Measurements from ENCODE around the gene DPF3. TPM values are rescaled to one million over a fixed set of nuclear protein-coding genes. Genes with fewer than 3 reads are reported as not detected.

Gene DPF3
- total RNA-seq, 2 experiments from 2014 or later, result 14.9 to 15.4 TPM

GRCh38 chr14:72742118-72742837 is 151.6 kb downstream of the DPF3 start:
- Mint-ChIP-seq H3K36me3 (ENCODE audit: low read depth) (no peaks in the 10 kb centered on the region), H3K27me3 (no peaks in the 10 kb centered on the region), H3K4me1 (no peaks in the 10 kb centered on the region), H3K9me3 (no peaks in the 10 kb centered on the region), H3K4me3 (no peak overlapping the region), H3K27ac (no peak overlapping the region)
- CTCF ChIA-PET, result no interaction called here
- POLR2A ChIA-PET, result no interaction called here
- no peak for DNase-seq

DNA sequence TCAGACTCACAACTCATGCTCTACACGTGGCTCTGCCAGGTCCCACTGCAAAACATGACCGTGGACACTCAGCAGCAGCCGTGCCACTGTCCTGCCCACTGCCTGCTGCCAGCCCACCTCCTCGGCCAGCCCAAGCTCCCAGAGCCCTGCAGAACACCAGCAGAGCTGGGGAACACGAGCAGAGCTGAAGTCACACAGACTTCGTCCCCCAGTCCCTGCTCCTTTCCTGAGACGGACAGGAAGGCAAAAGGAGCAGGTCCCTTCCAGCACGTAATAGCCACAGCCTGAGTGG is 152.1 kb downstream of the DPF3 start:
- ChIA-PET POLR2A (no interaction called here), CTCF (no interaction called here)
- Mint-ChIP-seq H3K4me1 (no peaks in the 10 kb centered on the region), H3K27ac (no peak overlapping the region), H3K4me3 (no peak overlapping the region), H3K9me3 (no peaks in the 10 kb centered on the region), H3K36me3 (ENCODE audit: low read depth) (no peaks in the 10 kb centered on the region), H3K27me3 (no peaks in the 10 kb centered on the region)
- peak; percentile 9 for DNase-seq

DNA sequence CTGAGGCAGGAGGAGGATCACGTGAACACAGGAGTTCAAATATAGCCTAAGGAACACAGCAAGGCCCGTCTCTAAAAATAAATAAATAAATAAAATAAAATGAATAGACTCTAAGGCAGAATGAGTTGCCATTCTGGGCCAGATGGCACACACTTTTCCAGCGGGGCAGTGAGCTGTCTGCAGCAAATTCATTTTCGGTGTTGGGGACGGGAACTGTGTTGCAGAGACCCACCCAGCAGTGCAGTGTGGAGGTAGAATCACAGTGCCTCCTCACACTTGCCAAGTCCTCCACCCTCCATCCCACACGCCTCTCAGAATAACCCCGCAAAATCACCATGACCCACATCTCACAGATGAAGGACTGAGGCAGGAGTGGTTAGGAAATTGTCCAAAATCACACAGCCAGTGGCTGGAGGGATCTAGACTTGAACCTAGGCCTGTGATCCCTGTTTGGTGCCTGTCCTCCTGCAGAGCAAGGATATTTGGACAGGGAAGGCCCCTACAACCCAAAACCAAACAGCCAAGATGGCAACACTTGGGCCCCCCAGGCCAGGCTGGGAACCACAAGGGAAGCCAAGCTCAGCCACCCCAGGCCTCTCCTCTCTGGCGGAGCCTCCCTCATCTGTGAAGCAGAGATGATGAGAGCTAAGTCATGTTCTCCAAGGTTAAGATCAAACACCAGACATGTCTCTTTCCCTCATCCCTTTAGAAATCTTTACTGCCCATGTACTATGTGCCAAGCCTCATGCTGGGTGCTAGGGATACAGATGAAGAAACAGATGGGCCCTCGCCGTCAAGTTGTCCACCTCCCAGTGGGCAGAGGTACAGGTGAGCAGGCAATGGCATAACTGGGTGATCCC is 152.7 kb downstream of the DPF3 start:
- no peak overlapping the region for H3K4me3 Mint-ChIP-seq
- no peaks in the 10 kb centered on the region for H3K36me3 Mint-ChIP-seq (ENCODE audit: low read depth)
- H3K27ac Mint-ChIP-seq, result no peak overlapping the region
- ChIA-PET POLR2A (no interaction called here), CTCF (no interaction called here)
- H3K9me3 Mint-ChIP-seq, result no peaks in the 10 kb centered on the region
- no peaks in the 10 kb centered on the region for H3K4me1 Mint-ChIP-seq
- peak; percentile 9 for DNase-seq
- H3K27me3 Mint-ChIP-seq, result no peaks in the 10 kb centered on the region

- ChIA-PET POLR2A (no interaction called here), CTCF (no interaction called here)
- no peaks in the 10 kb centered on the region for H3K4me1 Mint-ChIP-seq
- H3K27me3 Mint-ChIP-seq, result no peaks in the 10 kb centered on the region
- DNase-seq, result peak; percentile 1
- H3K9me3 Mint-ChIP-seq, result no peaks in the 10 kb centered on the region
- H3K36me3 Mint-ChIP-seq (ENCODE audit: low read depth), result no peaks in the 10 kb centered on the region
- H3K4me3 Mint-ChIP-seq, result no peak overlapping the region
- H3K27ac Mint-ChIP-seq, result no peak overlapping the region
Measured at GRCh38 chr14:72740504-72740961, 153.4 kb downstream of the DPF3 start.

DNA sequence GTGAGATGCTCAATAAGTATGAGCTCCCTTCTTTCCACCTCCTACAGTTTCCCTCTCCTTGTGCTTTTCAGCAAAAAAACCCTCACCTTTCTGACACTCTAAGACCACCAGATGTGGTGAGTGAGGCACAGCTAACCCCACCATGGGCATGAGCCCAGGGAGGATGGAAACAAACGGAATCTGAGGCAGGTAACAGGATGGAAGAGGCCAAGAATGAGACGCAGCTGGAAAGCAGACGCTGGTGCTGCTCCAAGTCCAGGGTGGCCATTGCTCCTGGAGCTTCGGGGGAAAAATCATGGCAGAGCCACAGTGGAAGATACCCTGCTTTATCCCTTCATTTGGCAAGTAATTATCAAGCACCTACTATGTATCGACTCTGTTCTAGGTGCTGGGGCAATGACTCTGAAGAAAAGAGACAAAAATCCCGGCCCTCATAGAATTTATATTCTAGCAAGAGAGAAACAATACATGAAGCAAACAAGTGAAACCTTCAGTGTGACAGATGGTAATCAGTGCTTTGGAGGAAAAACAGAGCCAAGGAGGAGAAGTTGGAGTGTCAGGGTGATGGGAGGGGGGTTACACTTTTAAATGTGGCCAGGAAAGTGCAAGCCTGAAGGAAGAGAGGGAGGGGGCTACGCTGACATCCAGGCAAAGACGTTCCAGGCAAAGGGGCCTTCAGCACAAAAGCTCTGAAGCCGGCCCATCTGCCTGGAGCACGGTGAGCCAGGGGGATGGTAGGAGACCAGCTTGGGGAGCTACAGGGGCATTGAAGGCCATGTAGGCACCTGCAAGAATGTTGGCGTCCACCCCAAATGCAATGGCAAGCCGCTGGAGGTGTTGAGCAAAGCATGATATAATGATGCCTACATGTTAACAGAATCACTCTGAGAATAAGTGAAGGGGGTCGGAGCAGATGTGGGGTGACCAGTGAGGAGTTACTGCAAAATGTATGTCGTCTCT is 154.2 kb downstream of the DPF3 start:
- H3K4me1 Mint-ChIP-seq, result no peaks in the 10 kb centered on the region
- ChIA-PET CTCF (interaction anchor here (1.1 kb wide), 1 partner anchor 165 kb away, joined by 3 read pairs; no protein-coding TSS in a partner anchor), POLR2A (no interaction called here)
- H3K9me3 Mint-ChIP-seq, result no peaks in the 10 kb centered on the region
- peaks cover 4% of the 10 kb centered on the region for H3K27me3 Mint-ChIP-seq
- no peak overlapping the region for H3K4me3 Mint-ChIP-seq
- no peak overlapping the region for H3K27ac Mint-ChIP-seq
- no peaks in the 10 kb centered on the region for H3K36me3 Mint-ChIP-seq (ENCODE audit: low read depth)
- peak; percentile 13 for DNase-seq

DNA sequence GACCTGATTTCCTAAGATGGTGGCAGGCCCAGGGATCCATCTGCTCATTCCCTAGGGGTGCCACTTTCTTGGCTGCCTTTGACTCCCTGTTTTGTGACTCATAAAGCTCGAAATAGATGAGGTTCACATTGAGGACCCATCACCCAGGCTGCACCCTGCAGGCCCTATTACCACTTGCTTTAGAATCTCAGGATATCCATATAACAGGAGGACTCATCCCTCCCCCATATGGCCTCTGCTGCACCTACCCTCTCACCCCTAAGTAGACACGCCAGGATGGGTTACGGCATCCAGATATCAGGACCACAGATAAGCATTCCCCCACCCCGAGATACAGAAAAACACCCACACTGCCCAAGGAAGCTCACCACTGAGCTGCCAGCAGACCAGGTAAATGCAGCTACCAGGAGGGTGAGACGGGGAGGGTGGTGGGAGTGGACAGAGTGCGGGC is 155.7 kb downstream of the DPF3 start:
- Mint-ChIP-seq H3K36me3 (ENCODE audit: low read depth) (no peaks in the 10 kb centered on the region), H3K9me3 (no peaks in the 10 kb centered on the region), H3K4me1 (no peaks in the 10 kb centered on the region), H3K27ac (no peak overlapping the region), H3K27me3 (peaks cover 8% of the 10 kb centered on the region), H3K4me3 (no peak overlapping the region)
- ChIA-PET CTCF (no interaction called here), POLR2A (no interaction called here)
- DNase-seq, result peak; percentile 5

DNA sequence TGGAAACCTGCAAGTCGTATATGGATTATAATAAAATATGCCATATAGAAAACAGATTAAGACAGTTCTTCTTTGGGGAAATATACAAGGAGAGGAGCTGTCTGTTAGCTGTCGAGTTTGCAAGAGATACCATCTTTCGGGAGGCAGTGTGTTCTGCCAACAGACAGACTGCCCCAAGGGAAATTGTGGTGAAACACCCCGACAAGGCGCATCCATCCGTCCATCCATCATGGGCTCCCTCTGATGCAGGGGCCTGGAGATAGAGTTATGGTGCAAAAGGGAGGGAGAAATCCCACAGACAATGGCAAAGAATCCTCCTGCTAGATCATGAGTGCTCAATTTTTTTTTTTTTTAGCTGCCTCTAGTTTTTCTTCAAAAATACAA is 156.3 kb downstream of the DPF3 start:
- POLR2A ChIA-PET, result no interaction called here

DNA sequence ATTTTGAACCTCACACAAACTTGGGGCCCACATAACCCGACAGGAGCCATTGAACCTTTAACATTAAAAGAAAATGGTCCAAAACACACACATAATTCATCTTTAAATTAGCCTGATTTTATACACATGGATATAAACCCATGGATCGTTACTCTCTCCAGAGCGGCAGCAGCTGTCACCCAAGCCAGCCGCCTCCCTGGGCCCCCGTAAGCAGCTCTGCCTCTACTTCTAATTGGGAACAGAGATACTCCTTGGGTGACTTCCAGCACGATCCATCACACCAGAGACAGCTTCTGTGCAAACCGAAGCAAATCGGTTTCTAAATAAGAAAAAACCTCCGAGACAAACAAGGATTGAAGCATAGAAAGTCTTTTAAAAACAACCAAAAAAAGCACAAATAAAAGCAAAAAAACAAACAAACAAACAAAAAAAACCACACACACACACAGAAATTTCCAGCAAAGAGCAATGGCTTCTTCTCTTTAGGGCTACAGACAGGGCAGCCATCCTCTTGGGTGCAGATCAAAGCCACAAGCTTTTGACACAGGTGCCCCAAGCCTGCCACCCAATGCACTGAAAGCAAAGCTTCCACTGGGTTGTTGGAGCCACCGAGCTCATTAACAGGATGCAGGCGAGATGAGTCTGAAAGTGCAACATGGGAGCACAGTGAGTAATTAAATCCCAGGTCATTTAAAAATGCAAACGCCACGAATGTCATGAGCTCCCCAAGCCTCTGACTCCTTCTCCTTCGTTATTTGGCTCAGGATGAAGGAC is 156.9 kb downstream of the DPF3 start:
- Mint-ChIP-seq H3K27ac (no peak overlapping the region), H3K9me3 (no peaks in the 10 kb centered on the region), H3K36me3 (ENCODE audit: low read depth) (no peaks in the 10 kb centered on the region), H3K4me3 (no peak overlapping the region), H3K4me1 (no peaks in the 10 kb centered on the region), H3K27me3 (peaks cover 13% of the 10 kb centered on the region)
- CTCF ChIA-PET, result no interaction called here
- DNase-seq, result no peak
- POLR2A ChIA-PET, result no interaction called here

More for the DNA sequence above, 156.3 kb downstream of the DPF3 start:
- no peak overlapping the region for H3K27ac Mint-ChIP-seq
- H3K9me3 Mint-ChIP-seq, result no peaks in the 10 kb centered on the region
- no peak overlapping the region for H3K4me3 Mint-ChIP-seq
- H3K36me3 Mint-ChIP-seq (ENCODE audit: low read depth), result no peaks in the 10 kb centered on the region
- no peak for DNase-seq
- H3K4me1 Mint-ChIP-seq, result no peaks in the 10 kb centered on the region
- CTCF ChIA-PET, result no interaction called here
- peaks cover 13% of the 10 kb centered on the region for H3K27me3 Mint-ChIP-seq

- no peaks in the 10 kb centered on the region for H3K9me3 Mint-ChIP-seq
- H3K27me3 Mint-ChIP-seq, result peaks cover 13% of the 10 kb centered on the region
- CTCF ChIA-PET, result no interaction called here
- peaks cover 2% of the 10 kb centered on the region for H3K36me3 Mint-ChIP-seq (ENCODE audit: low read depth)
- POLR2A ChIA-PET, result no interaction called here
- no peak overlapping the region for H3K27ac Mint-ChIP-seq
- no peak for DNase-seq
- no peak overlapping the region for H3K4me3 Mint-ChIP-seq
- no peaks in the 10 kb centered on the region for H3K4me1 Mint-ChIP-seq
Measured at GRCh38 chr14:72736308-72736707, 157.6 kb downstream of the DPF3 start.

GRCh38 chr14:72732022-72732780 is 161.7 kb downstream of the DPF3 start:
- H3K27ac Mint-ChIP-seq, result no peak overlapping the region
- no peaks in the 10 kb centered on the region for H3K9me3 Mint-ChIP-seq
- CTCF ChIA-PET, result no interaction called here
- no peak overlapping the region for H3K4me3 Mint-ChIP-seq
- peaks cover 17% of the 10 kb centered on the region for H3K36me3 Mint-ChIP-seq (ENCODE audit: low read depth)
- H3K27me3 Mint-ChIP-seq, result peaks cover 13% of the 10 kb centered on the region
- no peak for DNase-seq
- POLR2A ChIA-PET, result no interaction called here
- no peaks in the 10 kb centered on the region for H3K4me1 Mint-ChIP-seq

DNA sequence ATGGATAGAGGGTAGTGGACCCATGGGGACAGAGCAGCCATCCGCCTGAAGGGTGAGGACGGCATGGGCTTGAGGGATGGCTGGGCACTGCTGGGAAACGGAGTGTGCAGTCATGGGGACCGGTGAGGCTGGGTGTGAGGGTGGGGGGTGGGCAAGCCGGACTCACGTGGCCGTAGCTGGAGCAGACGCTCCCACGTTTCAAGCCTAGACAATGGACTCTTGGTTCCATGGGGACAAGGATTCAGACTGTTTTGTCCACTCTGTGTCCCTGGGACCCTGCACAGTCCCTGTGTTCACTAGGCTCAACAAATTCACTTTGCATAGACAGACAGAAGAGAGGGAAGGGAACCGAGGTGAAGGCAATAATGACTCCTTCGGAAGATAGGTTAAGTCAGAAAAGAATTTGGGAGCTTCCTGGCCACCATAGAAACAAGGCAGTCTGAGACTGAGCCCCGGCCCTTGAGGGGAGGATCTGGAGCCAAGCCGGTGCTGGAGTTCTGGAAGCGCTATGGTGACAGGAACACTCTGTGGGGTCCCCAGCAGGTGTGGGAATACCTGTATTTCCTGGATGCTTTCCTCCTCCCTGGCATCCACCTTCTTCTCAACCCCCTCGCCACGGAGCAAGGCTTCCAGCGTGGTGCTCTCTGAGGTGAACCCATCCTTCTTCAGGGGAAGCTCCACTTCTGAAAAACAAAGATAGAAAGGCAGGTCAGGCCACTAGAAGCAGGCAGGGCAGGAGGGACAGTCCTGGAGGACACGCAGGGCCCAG is 162.5 kb downstream of the DPF3 start:
- Mint-ChIP-seq H3K27ac (no peak overlapping the region), H3K36me3 (ENCODE audit: low read depth) (peaks cover 22% of the 10 kb centered on the region), H3K4me1 (no peaks in the 10 kb centered on the region), H3K27me3 (peaks cover 13% of the 10 kb centered on the region), H3K9me3 (no peaks in the 10 kb centered on the region), H3K4me3 (no peak overlapping the region)
- no peak for DNase-seq
- ChIA-PET POLR2A (no interaction called here), CTCF (no interaction called here)

DNA sequence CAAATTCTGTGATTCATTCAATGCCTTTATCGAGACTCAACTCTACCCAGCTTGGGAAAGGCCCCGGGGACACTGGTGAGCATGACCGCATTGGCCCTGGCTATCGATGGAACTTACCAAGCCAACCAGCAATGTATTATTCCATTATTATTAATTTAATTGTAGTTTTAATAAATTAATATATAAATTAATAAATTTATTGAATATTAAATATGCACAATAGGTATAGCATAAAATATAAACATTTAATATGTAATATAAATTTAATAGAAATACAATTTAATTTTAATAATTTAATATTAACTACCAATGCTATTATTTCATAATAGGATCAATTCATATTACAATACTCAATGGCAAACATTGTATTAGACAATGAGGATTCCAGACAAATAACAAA is 163.4 kb downstream of the DPF3 start:
- Mint-ChIP-seq H3K4me1 (no peaks in the 10 kb centered on the region), H3K27ac (no peak overlapping the region), H3K4me3 (no peak overlapping the region), H3K36me3 (ENCODE audit: low read depth) (peaks cover 22% of the 10 kb centered on the region), H3K9me3 (no peaks in the 10 kb centered on the region), H3K27me3 (peaks cover 13% of the 10 kb centered on the region)
- POLR2A ChIA-PET, result no interaction called here
- CTCF ChIA-PET, result no interaction called here
- no peak for DNase-seq

Data from activated CD4-positive, alpha-beta memory T cell treated with anti-CD3 and anti-CD28 coated beads, Interleukin-2, amount 10 ng/mL, durations not matched to agents 7 days and 5 days (primary cell).